OCI-LY7 (cell line): ENCODE measurements around the gene INSR. TPM values are rescaled to one million over a fixed set of nuclear protein-coding genes. Genes with fewer than 3 reads are reported as not detected.

Experiments used
- BruUV-seq: library from RNA; stranded (reverse); fragments of 400-500 nt; replicated peaks from 2 replicates; lab custom pipeline; 2021; lab: Mats Ljungman, UMichigan
- CTCF ChIA-PET: fragments of 300-600 bp; sonication (Branson Sonifier 250); formaldehyde crosslinking; loops from one replicate; lab custom pipeline; 2022; ENCODE audit warnings: antibody characterized with exemption; ENCODE audit not compliant: unreplicated experiment; lab: Charles Lee
- POLR2A ChIA-PET: fragments of 300-600 bp; sonication (Branson Sonifier 250); formaldehyde crosslinking; loops from one replicate; lab custom pipeline; 2022; ENCODE audit warnings: antibody characterized with exemption; lab: Charles Lee
- DNase-seq: peaks from one replicate; pipeline ENCODE4 v3.0.0-alpha.2; 2015; ENCODE audit warnings: low spot score
- H2AFZ ChIP-seq: fragments of 200-600 bp; sonication (generic), shearing (Covaris generic); 2 replicates; pipeline ENCODE4 v1.6.1; 2014; ENCODE audit warnings: mild to moderate bottlenecking, antibody characterized with exemption, low read length, moderate library complexity
- H3K27ac ChIP-seq: fragments of 200-600 bp; sonication (generic); 2 replicates; pipeline ENCODE4 v1.5.1; 2014; ENCODE audit warnings: mixed run types, low read depth, mild to moderate bottlenecking, moderate library complexity, low read length, inconsistent platforms; ENCODE audit not compliant: poor library complexity, severe bottlenecking
- H3K36me3 ChIP-seq: fragments of 200-600 bp; sonication (generic); 2 replicates; pipeline ENCODE4 v1.6.1; 2014; ENCODE audit warnings: mild to moderate bottlenecking, antibody characterized with exemption, low read length, moderate library complexity, mixed read lengths; ENCODE audit not compliant: insufficient read depth
- H3K4me1 ChIP-seq: fragments of 200-600 bp; sonication (generic); 2 replicates; pipeline ENCODE4 v1.5.1; 2014; ENCODE audit warnings: mild to moderate bottlenecking, low read length; ENCODE audit not compliant: insufficient read depth, poor library complexity, severe bottlenecking
- H3K4me2 ChIP-seq: fragments of 200-600 bp; sonication (generic); 2 replicates; pipeline ENCODE4 v1.6.1; 2014; ENCODE audit warnings: mild to moderate bottlenecking, low read length
- H3K4me3 ChIP-seq: fragments of 200-600 bp; sonication (generic); 2 replicates; pipeline ENCODE4 v1.5.1; 2014; ENCODE audit warnings: mild to moderate bottlenecking, low read depth, low read length; ENCODE audit not compliant: poor library complexity, severe bottlenecking
- H3K79me2 ChIP-seq: fragments of 200-600 bp; sonication (generic); 2 replicates; pipeline ENCODE4 v1.6.1; 2016; ENCODE audit warnings: low read depth, mild to moderate bottlenecking, low read length, moderate library complexity, mixed read lengths; ENCODE audit not compliant: insufficient read depth
- H3K9me2 ChIP-seq: fragments of 200-600 bp; sonication (generic); 2 replicates; pipeline ENCODE4 v1.6.1; 2016; ENCODE audit warnings: mild to moderate bottlenecking, low read length, mixed read lengths; ENCODE audit not compliant: insufficient read depth
- H3K9me3 ChIP-seq: fragments of 200-600 bp; sonication (generic); 2 replicates; pipeline ENCODE4 v1.6.1; 2014; ENCODE audit warnings: mild to moderate bottlenecking, mixed run types, low read length, mixed read lengths
- H4K20me1 ChIP-seq: fragments of 200-600 bp; sonication (generic); 2 replicates; pipeline ENCODE4 v1.6.1; 2014; ENCODE audit warnings: mild to moderate bottlenecking, antibody characterized with exemption, low read length, moderate library complexity, mixed read lengths; ENCODE audit not compliant: insufficient read depth
- EZH2phosphoT487 ChIP-seq: fragments of 200-600 bp; sonication (generic); IDR thresholded peaks from 2 replicates; pipeline ENCODE4 v1.6.1; 2018; ENCODE audit warnings: low read depth, borderline replicate concordance, mild to moderate bottlenecking, mixed run types, antibody characterized with exemption, low read length, moderate library complexity, mixed read lengths
- intact Hi-C: fragments of 100-400 bp; cut with micrococcal nuclease; formaldehyde crosslinking; loops from one replicate; pipeline ENCODE4 v1.10.0; 2022; ENCODE audit not compliant: unreplicated experiment
- total RNA-seq, 2 experiments: library from RNA; depleted of rRNA in 1 of 2; stranded (reverse); fragments of >200 nt in 1 of 2; shearing (Covaris generic) in 1 of 2; gene quantifications; 2 replicates each; pipeline ENCODE4 v1.2.3, GENCODE V29; 2014 to 2022
- TF ChIP-seq, protein P1 (sequence below): fragments of 200-600 bp; sonication (generic); conservative IDR thresholded peaks from 2 replicates; pipeline ENCODE4 v1.5.1; 2014; ENCODE audit warnings: mild to moderate bottlenecking, antibody characterized with exemption, low read length, moderate library complexity, mixed read lengths

Gene INSR
- total RNA-seq, 2 experiments from 2014 or later: 57.7 to 74.0 TPM

DNA sequence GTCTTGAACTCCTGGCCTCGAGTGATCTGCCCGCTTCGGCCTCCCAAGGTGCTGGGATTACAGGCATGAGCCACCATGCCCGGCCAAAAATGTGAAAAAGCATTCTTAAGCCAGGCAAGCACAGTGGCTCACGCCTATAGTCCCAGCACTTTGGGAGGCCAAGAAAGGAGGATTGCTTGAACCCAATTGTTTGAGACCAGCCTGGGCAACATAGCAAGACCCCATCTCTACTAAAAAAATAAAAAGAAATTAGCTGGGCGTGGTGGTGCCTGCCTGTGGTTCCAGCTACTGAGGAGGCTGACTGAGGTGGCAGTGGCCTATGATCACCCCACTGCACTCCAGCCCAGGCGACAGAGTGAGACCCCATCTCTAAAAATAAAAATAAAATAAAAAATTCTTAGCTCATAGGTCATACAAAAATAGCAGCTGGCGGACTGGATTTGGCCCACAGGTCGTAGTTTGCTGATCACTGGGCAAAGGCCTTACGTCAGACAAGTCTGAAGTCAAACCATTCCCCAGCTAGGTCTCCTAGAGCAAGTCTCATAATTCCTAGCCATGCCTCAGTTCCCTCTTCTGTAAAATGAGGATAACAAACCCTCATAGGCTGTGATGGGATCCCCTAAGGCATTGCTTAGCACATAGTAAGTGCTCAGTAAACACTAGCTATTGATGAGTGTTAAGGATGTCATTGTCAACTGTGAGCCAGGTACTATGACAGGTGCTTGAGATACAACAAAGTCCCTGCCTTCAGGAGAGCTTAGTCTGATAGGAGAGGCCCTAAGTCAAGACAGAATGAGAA is 36.0 kb downstream of the INSR start:
- Histone ChIP-seq H3K9me3 (no peaks in the 10 kb centered on the region), H3K4me1 (peaks cover under 1% of the 10 kb centered on the region), H3K36me3 (peaks cover 4% of the 10 kb centered on the region; the same call in 1 of the 2 replicates), H2AFZ (no peak overlapping the region), H3K4me2 (no peak overlapping the region), H3K79me2 (peaks cover 40% of the 10 kb centered on the region), H3K27ac (no peak overlapping the region), H3K4me3 (no peak overlapping the region), H3K9me2 (no peaks in the 10 kb centered on the region), H4K20me1 (no peaks in the 10 kb centered on the region)
- intact Hi-C loops: no loop called here
- DNase-seq: no peak
- no TSS peak for BruUV-seq
- ChIA-PET CTCF (no interaction called here), POLR2A (no interaction called here)
- TF ChIP-seq, protein P1, sequence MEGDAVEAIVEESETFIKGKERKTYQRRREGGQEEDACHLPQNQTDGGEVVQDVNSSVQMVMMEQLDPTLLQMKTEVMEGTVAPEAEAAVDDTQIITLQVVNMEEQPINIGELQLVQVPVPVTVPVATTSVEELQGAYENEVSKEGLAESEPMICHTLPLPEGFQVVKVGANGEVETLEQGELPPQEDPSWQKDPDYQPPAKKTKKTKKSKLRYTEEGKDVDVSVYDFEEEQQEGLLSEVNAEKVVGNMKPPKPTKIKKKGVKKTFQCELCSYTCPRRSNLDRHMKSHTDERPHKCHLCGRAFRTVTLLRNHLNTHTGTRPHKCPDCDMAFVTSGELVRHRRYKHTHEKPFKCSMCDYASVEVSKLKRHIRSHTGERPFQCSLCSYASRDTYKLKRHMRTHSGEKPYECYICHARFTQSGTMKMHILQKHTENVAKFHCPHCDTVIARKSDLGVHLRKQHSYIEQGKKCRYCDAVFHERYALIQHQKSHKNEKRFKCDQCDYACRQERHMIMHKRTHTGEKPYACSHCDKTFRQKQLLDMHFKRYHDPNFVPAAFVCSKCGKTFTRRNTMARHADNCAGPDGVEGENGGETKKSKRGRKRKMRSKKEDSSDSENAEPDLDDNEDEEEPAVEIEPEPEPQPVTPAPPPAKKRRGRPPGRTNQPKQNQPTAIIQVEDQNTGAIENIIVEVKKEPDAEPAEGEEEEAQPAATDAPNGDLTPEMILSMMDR: no peak
- TF ChIP-seq EZH2phosphoT487: no peak

DNA sequence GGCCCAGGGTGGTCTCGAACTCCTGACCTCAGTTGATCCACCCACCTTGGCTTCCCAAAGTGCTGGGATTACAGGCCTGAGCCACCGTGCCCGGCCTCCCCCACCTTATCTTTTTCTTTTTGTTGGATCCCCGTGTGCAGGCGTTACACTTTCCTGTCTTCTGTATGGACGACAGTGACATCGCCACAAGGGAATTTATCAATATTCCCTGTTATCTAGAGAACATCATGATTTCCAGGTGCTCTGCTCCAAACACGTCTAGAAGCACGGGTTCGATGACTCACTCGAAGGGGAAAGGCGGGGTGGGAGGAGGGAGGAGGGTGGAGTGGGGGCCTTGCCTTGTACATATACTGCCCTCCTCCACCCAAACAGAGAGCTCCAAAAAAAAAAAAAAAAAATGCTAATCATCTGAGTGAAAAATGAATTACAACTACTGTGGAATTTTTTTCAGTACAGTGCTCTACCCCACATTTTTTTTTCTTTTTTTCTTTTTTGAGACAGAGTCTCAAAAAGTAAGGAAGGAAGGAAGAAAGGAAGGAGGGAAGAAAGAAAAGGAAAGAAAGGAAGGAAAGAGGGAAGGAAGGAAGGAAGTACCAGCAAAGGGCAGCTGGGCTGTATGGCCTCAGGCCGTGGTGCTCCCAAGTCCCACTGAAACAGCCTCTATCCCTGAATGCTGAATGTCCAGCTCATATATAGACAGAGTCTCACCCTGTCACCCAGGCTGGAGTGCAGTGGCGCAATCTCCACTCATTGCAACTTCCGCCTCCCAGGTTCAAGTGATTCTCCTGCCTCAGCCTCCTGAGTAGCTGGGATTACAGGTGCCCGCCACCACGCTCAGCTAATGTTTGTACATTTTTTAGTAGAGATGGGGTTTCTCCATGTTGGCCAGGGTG is 36.8 kb downstream of the INSR start:
- Histone ChIP-seq H4K20me1 (no peaks in the 10 kb centered on the region), H3K9me3 (no peaks in the 10 kb centered on the region), H2AFZ (no peak overlapping the region), H3K4me1 (no peaks in the 10 kb centered on the region), H3K4me3 (no peak overlapping the region), H3K79me2 (peaks cover 32% of the 10 kb centered on the region), H3K27ac (no peak overlapping the region), H3K4me2 (no peak overlapping the region), H3K9me2 (no peaks in the 10 kb centered on the region), H3K36me3 (peaks cover 4% of the 10 kb centered on the region; the same call in 1 of the 2 replicates)
- ChIA-PET POLR2A (interaction anchor here (0.6 kb wide), 2 partner anchors 234 to 671 kb away, joined by 3 to 5 read pairs; no protein-coding TSS in a partner anchor), CTCF (no interaction called here)
- TF ChIP-seq, protein P1: no peak
- no peak for TF ChIP-seq EZH2phosphoT487
- intact Hi-C loops: no loop called here
- no TSS peak for BruUV-seq
- no peak for DNase-seq
